Measurements from ENCODE around the gene LCE1E. TPM values are rescaled to one million over a fixed set of nuclear protein-coding genes. Genes with fewer than 3 reads are reported as not detected.

LCE1E gene
- total RNA-seq, 1 donor from 2014 or later = not detected

DNA sequence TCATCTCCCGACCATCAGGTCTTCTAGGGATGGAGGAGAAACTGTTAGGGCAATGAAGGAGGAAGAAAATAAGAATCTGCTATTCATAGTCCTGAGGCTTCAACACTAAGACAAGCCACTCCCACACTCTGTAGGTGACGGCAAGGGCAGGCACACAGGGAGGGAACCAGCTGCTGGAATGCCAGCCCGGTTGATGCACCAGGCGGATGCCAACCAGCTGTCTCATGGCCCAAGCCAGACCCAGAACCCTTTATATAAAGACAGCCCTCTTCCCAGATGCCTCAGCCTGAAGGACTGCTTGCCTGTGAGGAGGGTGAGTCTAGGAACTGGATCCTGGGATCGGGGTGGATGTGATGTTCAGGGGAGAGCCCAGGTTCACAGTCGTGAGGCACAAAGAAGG, 28.3 kb upstream of the LCE1E start, which contains the start of gene KPRP:
Gene KPRP, plus strand, starts transcription at position 279 of the 400 bp plus-strand sequence. CDS start 1,564 bp downstream, outside the sequence.
- H3K4me1 ChIP-seq = no peaks in the 10 kb centered on the region
- no peak for TF ChIP-seq CTCF (IDR thresholded peaks at IDR 0.05)
- no peaks in the 10 kb centered on the region for H3K27me3 ChIP-seq
- DNase-seq (no peak), ATAC-seq (no peak)
- H3K36me3 ChIP-seq = no peaks in the 10 kb centered on the region
- intact Hi-C loops (cut with DNase I) = no loop called here
- no peak within 1 kb of the TSS for H3K27ac ChIP-seq
- H3K4me3 ChIP-seq = no peak within 1 kb of the TSS
- no peaks in the 10 kb centered on the region for H3K9me3 ChIP-seq

DNA sequence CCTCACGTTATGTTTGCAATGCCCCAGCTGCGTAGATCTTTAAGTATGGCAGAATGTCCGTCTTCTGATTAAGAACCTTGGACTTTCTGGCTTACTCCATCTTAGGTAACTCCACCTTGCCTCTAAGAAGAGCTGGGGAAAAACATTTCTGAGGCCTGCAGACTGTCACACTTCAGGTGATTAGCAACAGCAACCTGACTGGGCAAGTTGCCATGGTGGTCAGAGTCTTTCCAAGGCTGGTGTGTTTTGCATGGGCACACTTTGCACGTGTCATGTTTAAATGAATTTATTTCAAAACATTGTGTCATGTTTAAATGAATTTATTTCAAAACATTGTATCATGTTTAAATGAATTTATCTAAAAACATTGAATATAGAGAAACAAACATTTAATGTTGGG, 27.4 kb upstream of the LCE1E start:
- no peak for ATAC-seq

DNA sequence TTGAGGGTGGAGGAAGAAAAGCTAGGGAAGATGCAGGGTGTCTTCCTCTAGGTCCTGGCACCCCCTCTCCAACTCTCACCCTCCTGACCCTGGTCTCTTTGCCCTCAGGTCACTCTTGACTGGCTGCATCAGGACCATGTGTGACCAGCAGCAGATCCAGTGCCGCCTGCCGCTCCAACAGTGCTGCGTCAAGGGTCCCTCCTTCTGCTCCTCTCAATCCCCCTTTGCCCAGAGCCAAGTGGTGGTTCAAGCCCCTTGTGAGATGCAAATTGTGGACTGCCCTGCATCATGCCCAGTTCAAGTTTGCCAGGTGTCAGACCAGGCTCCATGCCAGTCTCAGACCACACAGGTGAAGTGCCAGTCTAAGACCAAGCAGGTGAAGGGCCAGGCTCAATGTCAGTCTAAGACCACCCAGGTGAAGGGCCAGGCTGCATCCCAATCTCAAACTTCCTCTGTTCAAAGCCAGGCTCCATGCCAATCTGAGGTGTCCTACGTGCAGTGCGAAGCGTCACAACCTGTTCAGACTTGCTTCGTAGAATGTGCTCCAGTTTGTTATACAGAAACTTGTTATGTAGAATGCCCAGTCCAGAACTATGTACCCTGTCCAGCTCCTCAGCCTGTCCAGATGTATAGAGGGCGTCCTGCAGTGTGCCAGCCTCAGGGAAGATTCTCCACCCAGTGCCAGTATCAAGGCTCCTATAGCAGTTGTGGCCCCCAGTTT, 26.4 kb upstream of the LCE1E start:
- H3K4me1 ChIP-seq = no peaks in the 10 kb centered on the region
- TF ChIP-seq CTCF (IDR thresholded peaks at IDR 0.05) = no peak
- H3K9me3 ChIP-seq = no peaks in the 10 kb centered on the region
- DNase-seq (no peak), ATAC-seq (peak; percentile 8)
- H3K27me3 ChIP-seq = no peaks in the 10 kb centered on the region
- no peaks in the 10 kb centered on the region for H3K36me3 ChIP-seq
- H3K27ac ChIP-seq = no peak overlapping the region
- H3K4me3 ChIP-seq = no peak overlapping the region
- intact Hi-C loops (cut with DNase I) = no loop called here

More for the DNA sequence above, 27.4 kb upstream of the LCE1E start:
- Histone ChIP-seq H3K4me3 (no peak overlapping the region), H3K36me3 (no peaks in the 10 kb centered on the region), H3K4me1 (no peaks in the 10 kb centered on the region), H3K9me3 (no peaks in the 10 kb centered on the region), H3K27ac (no peak overlapping the region), H3K27me3 (no peaks in the 10 kb centered on the region)
- no peak for TF ChIP-seq CTCF (IDR thresholded peaks at IDR 0.05)
- intact Hi-C loops (cut with DNase I) = no loop called here
- no peak for DNase-seq

DNA sequence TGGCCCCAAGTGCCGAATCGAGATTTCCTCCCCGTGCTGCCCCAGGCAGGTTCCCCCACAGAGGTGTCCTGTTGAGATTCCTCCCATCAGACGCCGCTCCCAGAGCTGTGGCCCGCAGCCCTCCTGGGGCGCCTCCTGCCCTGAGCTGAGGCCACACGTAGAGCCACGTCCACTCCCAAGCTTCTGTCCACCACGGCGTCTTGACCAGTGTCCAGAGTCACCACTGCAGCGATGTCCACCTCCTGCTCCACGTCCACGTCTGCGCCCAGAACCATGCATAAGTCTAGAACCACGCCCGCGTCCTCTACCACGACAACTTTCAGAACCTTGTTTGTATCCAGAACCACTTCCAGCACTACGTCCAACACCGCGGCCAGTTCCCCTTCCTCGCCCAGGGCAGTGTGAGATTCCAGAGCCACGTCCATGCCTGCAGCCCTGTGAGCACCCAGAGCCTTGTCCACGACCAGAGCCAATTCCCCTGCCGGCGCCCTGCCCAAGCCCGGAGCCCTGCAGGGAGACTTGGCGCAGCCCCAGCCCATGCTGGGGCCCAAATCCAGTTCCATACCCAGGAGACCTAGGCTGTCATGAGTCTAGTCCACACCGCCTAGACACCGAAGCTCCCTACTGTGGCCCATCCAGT, 25.4 kb upstream of the LCE1E start:
- H3K4me3 ChIP-seq = no peak overlapping the region
- H3K4me1 ChIP-seq = no peaks in the 10 kb centered on the region
- intact Hi-C loops (cut with DNase I) = no loop called here
- H3K9me3 ChIP-seq = no peaks in the 10 kb centered on the region
- TF ChIP-seq CTCF (IDR thresholded peaks at IDR 0.05) = no peak
- DNase-seq (no peak), ATAC-seq (peak; percentile 23)
- no peak overlapping the region for H3K27ac ChIP-seq
- no peaks in the 10 kb centered on the region for H3K27me3 ChIP-seq
- no peaks in the 10 kb centered on the region for H3K36me3 ChIP-seq

GRCh38 chr1:152761609-152762213, 24.3 kb upstream of the LCE1E start:
- DNase-seq (no peak), ATAC-seq (no peak)
- no peak for TF ChIP-seq CTCF (IDR thresholded peaks at IDR 0.05)
- H3K9me3 ChIP-seq = no peaks in the 10 kb centered on the region
- H3K36me3 ChIP-seq = no peaks in the 10 kb centered on the region
- H3K4me3 ChIP-seq = no peak overlapping the region
- H3K27me3 ChIP-seq = no peaks in the 10 kb centered on the region
- no peak overlapping the region for H3K27ac ChIP-seq
- intact Hi-C loops (cut with DNase I) = no loop called here
- H3K4me1 ChIP-seq = no peaks in the 10 kb centered on the region

Data from upper lobe of right lung (tissue), 1 donor.